ENCODE data around the gene S100G. TPM values are rescaled to one million over a fixed set of nuclear protein-coding genes. Genes with fewer than 3 reads are reported as not detected.

The S100G gene
- total RNA-seq, 1 donor from 2014 or later: not detected

GRCh38 chrX:16628946-16629595, 20.9 kb upstream of the S100G start:
- intact Hi-C loops (cut with micrococcal nuclease): no loop called here
- no peaks in the 10 kb centered on the region for H3K27me3 Mint-ChIP-seq (ENCODE audit: insufficient read depth)
- no peaks in the 10 kb centered on the region for H3K9me3 Mint-ChIP-seq
- no peaks in the 10 kb centered on the region for H3K36me3 Mint-ChIP-seq (ENCODE audit: low read depth)
- no peaks in the 10 kb centered on the region for H3K4me1 Mint-ChIP-seq (ENCODE audit: low read depth)
- DNase-seq (ENCODE audit: low spot score): no peak
- H3K27ac Mint-ChIP-seq: no peak overlapping the region
- H3K4me3 Mint-ChIP-seq: no peak overlapping the region

- Mint-ChIP-seq H3K27ac (no peak overlapping the region), H3K4me1 (ENCODE audit: low read depth) (no peaks in the 10 kb centered on the region), H3K9me3 (no peaks in the 10 kb centered on the region), H3K27me3 (ENCODE audit: insufficient read depth) (no peaks in the 10 kb centered on the region), H3K36me3 (ENCODE audit: low read depth) (no peaks in the 10 kb centered on the region), H3K4me3 (no peak overlapping the region)
- intact Hi-C loops (cut with micrococcal nuclease): no loop called here
- DNase-seq (ENCODE audit: low spot score): no peak
Observed at GRCh38 chrX:16629909-16630308, 20.0 kb upstream of the S100G start.

GRCh38 chrX:16633754-16634153, 16.2 kb upstream of the S100G start:
- Mint-ChIP-seq H3K9me3 (no peaks in the 10 kb centered on the region), H3K4me3 (no peak overlapping the region), H3K36me3 (ENCODE audit: low read depth) (no peaks in the 10 kb centered on the region), H3K4me1 (ENCODE audit: low read depth) (no peaks in the 10 kb centered on the region), H3K27ac (no peak overlapping the region), H3K27me3 (ENCODE audit: insufficient read depth) (no peaks in the 10 kb centered on the region)
- no peak for DNase-seq (ENCODE audit: low spot score)
- intact Hi-C loops (cut with micrococcal nuclease): no loop called here

- intact Hi-C loops (cut with micrococcal nuclease): no loop called here
- DNase-seq (ENCODE audit: low spot score): no peak
- H3K4me1 Mint-ChIP-seq (ENCODE audit: low read depth): no peaks in the 10 kb centered on the region
- no peaks in the 10 kb centered on the region for H3K9me3 Mint-ChIP-seq
- no peak overlapping the region for H3K4me3 Mint-ChIP-seq
- no peak overlapping the region for H3K27ac Mint-ChIP-seq
- no peaks in the 10 kb centered on the region for H3K36me3 Mint-ChIP-seq (ENCODE audit: low read depth)
- no peaks in the 10 kb centered on the region for H3K27me3 Mint-ChIP-seq (ENCODE audit: insufficient read depth)
Observed at GRCh38 chrX:16635040-16635439, 14.9 kb upstream of the S100G start.

- no peaks in the 10 kb centered on the region for H3K9me3 Mint-ChIP-seq
- no peaks in the 10 kb centered on the region for H3K4me1 Mint-ChIP-seq (ENCODE audit: low read depth)
- H3K27me3 Mint-ChIP-seq (ENCODE audit: insufficient read depth): no peaks in the 10 kb centered on the region
- no peak overlapping the region for H3K4me3 Mint-ChIP-seq
- intact Hi-C loops (cut with micrococcal nuclease): no loop called here
- H3K36me3 Mint-ChIP-seq (ENCODE audit: low read depth): no peaks in the 10 kb centered on the region
- no peak for DNase-seq (ENCODE audit: low spot score)
- H3K27ac Mint-ChIP-seq: no peak overlapping the region
Observed at GRCh38 chrX:16635596-16635995, 14.4 kb upstream of the S100G start.

GRCh38 chrX:16638533-16638932, 11.4 kb upstream of the S100G start:
- H3K36me3 Mint-ChIP-seq (ENCODE audit: low read depth): no peaks in the 10 kb centered on the region
- H3K27me3 Mint-ChIP-seq (ENCODE audit: insufficient read depth): no peaks in the 10 kb centered on the region
- no peak overlapping the region for H3K4me3 Mint-ChIP-seq
- H3K27ac Mint-ChIP-seq: no peak overlapping the region
- no peaks in the 10 kb centered on the region for H3K9me3 Mint-ChIP-seq
- intact Hi-C loops (cut with micrococcal nuclease): no loop called here
- H3K4me1 Mint-ChIP-seq (ENCODE audit: low read depth): no peaks in the 10 kb centered on the region
- no peak for DNase-seq (ENCODE audit: low spot score)

- no peak overlapping the region for H3K27ac Mint-ChIP-seq
- no peaks in the 10 kb centered on the region for H3K27me3 Mint-ChIP-seq (ENCODE audit: insufficient read depth)
- no peaks in the 10 kb centered on the region for H3K36me3 Mint-ChIP-seq (ENCODE audit: low read depth)
- no peaks in the 10 kb centered on the region for H3K4me1 Mint-ChIP-seq (ENCODE audit: low read depth)
- no peak overlapping the region for H3K4me3 Mint-ChIP-seq
- DNase-seq (ENCODE audit: low spot score): no peak
- no peaks in the 10 kb centered on the region for H3K9me3 Mint-ChIP-seq
- intact Hi-C loops (cut with micrococcal nuclease): no loop called here
Observed at GRCh38 chrX:16639966-16640365, 10.0 kb upstream of the S100G start.

GRCh38 chrX:16640823-16641222, 9.1 kb upstream of the S100G start:
- H3K27me3 Mint-ChIP-seq (ENCODE audit: insufficient read depth): no peaks in the 10 kb centered on the region
- H3K4me3 Mint-ChIP-seq: no peak overlapping the region
- intact Hi-C loops (cut with micrococcal nuclease): no loop called here
- no peak for DNase-seq (ENCODE audit: low spot score)
- no peak overlapping the region for H3K27ac Mint-ChIP-seq
- no peaks in the 10 kb centered on the region for H3K9me3 Mint-ChIP-seq
- H3K4me1 Mint-ChIP-seq (ENCODE audit: low read depth): no peaks in the 10 kb centered on the region
- H3K36me3 Mint-ChIP-seq (ENCODE audit: low read depth): no peaks in the 10 kb centered on the region

GRCh38 chrX:16643176-16643575, 6.8 kb upstream of the S100G start:
- no peak overlapping the region for H3K27ac Mint-ChIP-seq
- H3K4me1 Mint-ChIP-seq (ENCODE audit: low read depth): no peaks in the 10 kb centered on the region
- H3K36me3 Mint-ChIP-seq (ENCODE audit: low read depth): no peaks in the 10 kb centered on the region
- no peak for DNase-seq (ENCODE audit: low spot score)
- intact Hi-C loops (cut with micrococcal nuclease): no loop called here
- H3K4me3 Mint-ChIP-seq: no peak overlapping the region
- H3K27me3 Mint-ChIP-seq (ENCODE audit: insufficient read depth): no peaks in the 10 kb centered on the region
- H3K9me3 Mint-ChIP-seq: no peaks in the 10 kb centered on the region

- H3K9me3 Mint-ChIP-seq: no peaks in the 10 kb centered on the region
- intact Hi-C loops (cut with micrococcal nuclease): no loop called here
Observed at GRCh38 chrX:16646366-16647138, 3.4 kb upstream of the S100G start.

GRCh38 chrX:16651391-16652024, 1.6 kb downstream of the S100G start:
- H3K9me3 Mint-ChIP-seq: no peaks in the 10 kb centered on the region

More at GRCh38 chrX:16646366-16647138, 3.4 kb upstream of the S100G start:
- Mint-ChIP-seq H3K27ac (no peak overlapping the region), H3K36me3 (ENCODE audit: low read depth) (no peaks in the 10 kb centered on the region), H3K27me3 (ENCODE audit: insufficient read depth) (no peaks in the 10 kb centered on the region), H3K4me1 (ENCODE audit: low read depth) (no peaks in the 10 kb centered on the region), H3K4me3 (no peak overlapping the region)
- DNase-seq (ENCODE audit: low spot score): no peak

GRCh38 chrX:16653424-16653823, 3.5 kb downstream of the S100G start:
- no peaks in the 10 kb centered on the region for H3K4me1 Mint-ChIP-seq (ENCODE audit: low read depth)
- H3K36me3 Mint-ChIP-seq (ENCODE audit: low read depth): no peaks in the 10 kb centered on the region
- DNase-seq (ENCODE audit: low spot score): no peak

More at GRCh38 chrX:16651391-16652024, 1.6 kb downstream of the S100G start:
- no peaks in the 10 kb centered on the region for H3K27me3 Mint-ChIP-seq (ENCODE audit: insufficient read depth)
- H3K4me1 Mint-ChIP-seq (ENCODE audit: low read depth): no peaks in the 10 kb centered on the region
- no peak overlapping the region for H3K27ac Mint-ChIP-seq
- no peak for DNase-seq (ENCODE audit: low spot score)
- H3K36me3 Mint-ChIP-seq (ENCODE audit: low read depth): no peaks in the 10 kb centered on the region
- no peak overlapping the region for H3K4me3 Mint-ChIP-seq
- intact Hi-C loops (cut with micrococcal nuclease): no loop called here

GRCh38 chrX:16654093-16654492, 4.1 kb downstream of the S100G start:
- Mint-ChIP-seq H3K4me3 (no peak overlapping the region), H3K9me3 (no peaks in the 10 kb centered on the region), H3K27me3 (ENCODE audit: insufficient read depth) (no peaks in the 10 kb centered on the region), H3K4me1 (ENCODE audit: low read depth) (no peaks in the 10 kb centered on the region), H3K27ac (no peak overlapping the region), H3K36me3 (ENCODE audit: low read depth) (no peaks in the 10 kb centered on the region)
- intact Hi-C loops (cut with micrococcal nuclease): no loop called here
- DNase-seq (ENCODE audit: low spot score): no peak

More at GRCh38 chrX:16653424-16653823, 3.5 kb downstream of the S100G start:
- no peaks in the 10 kb centered on the region for H3K27me3 Mint-ChIP-seq (ENCODE audit: insufficient read depth)
- intact Hi-C loops (cut with micrococcal nuclease): no loop called here
- H3K4me3 Mint-ChIP-seq: no peak overlapping the region
- no peak overlapping the region for H3K27ac Mint-ChIP-seq
- no peaks in the 10 kb centered on the region for H3K9me3 Mint-ChIP-seq

Measured in activated T-helper 1 cell treated with anti-CD3 and anti-CD28 coated beads, Interleukin-12 subunit alpha, Interleukin-12 subunit beta, Interleukin-2, Interleukin-4 antibody, amounts not matched to agents 30 ng/mL and 10 ng/mL and 1 ng/mL, durations not matched to agents 14 hours and 24 hours and 36 hours (primary cell).